Measurements from ENCODE around the gene CAND2. TPM values are rescaled to one million over a fixed set of nuclear protein-coding genes. Genes with fewer than 3 reads are reported as not detected.
A peak's percentile ranks its signal among the peaks of the same experiment; 100 is the strongest.

Gene CAND2
- 10 to 100 TPM; 10.8 to 26.8 (median 19.6) TPM for total RNA-seq

GRCh38 chr3:12796171-12797123 is at the start of gene CAND2:
CAND2 (plus strand) TSS chr3:12796680; CDS start chr3:12796721, 41 bp downstream.
- 10% methylated on average over 30 of the region's 61 CpGs for WGBS
- H3K36me3 ChIP-seq: no peaks in the 10 kb centered on the region
- H3K4me1 ChIP-seq: peaks cover 12 to 32% (median 25%) of the 10 kb centered on the region in 4 donors
- no peak for TF ChIP-seq EP300 (IDR thresholded peaks at IDR 0.05)
- TF ChIP-seq POLR2AphosphoS5 (IDR thresholded peaks at IDR 0.05): peak; percentile 55 to 80
- TF ChIP-seq CTCF (IDR thresholded peaks at IDR 0.05): no peak
- TF ChIP-seq POLR2A (IDR thresholded peaks at IDR 0.05; ENCODE audit: low read depth): peak; percentile 29
- no peak for DNase-seq (ENCODE audit: extremely low spot score)
- no peaks in the 10 kb centered on the region for H3K9me3 ChIP-seq
- H3K27me3 ChIP-seq: no peaks in the 10 kb centered on the region
- intact Hi-C loops (cut with DNase I): loop anchor here (5.0 kb wide), 1 partner anchor 41 kb away; no protein-coding TSS in a partner anchor
- peak within 1 kb of the TSS; percentile 69 to 75 (median 71) for H3K4me3 ChIP-seq
- H3K27ac ChIP-seq (replicated peaks in 1 of 4): peak within 1 kb of the TSS; percentile 87 to 94 (median 93)

GRCh38 chr3:12748477-12748876 is 48.0 kb upstream of the CAND2 start:
- H3K4me1 ChIP-seq: peaks cover 9 to 20% (median 14%) of the 10 kb centered on the region in 4 donors
- no peaks in the 10 kb centered on the region for H3K9me3 ChIP-seq
- DNase-seq (ENCODE audit: extremely low spot score): no peak
- H3K27me3 ChIP-seq: no peaks in the 10 kb centered on the region
- TF ChIP-seq POLR2AphosphoS5 (IDR thresholded peaks at IDR 0.05) (no peak), CTCF (IDR thresholded peaks at IDR 0.05) (no peak), EP300 (IDR thresholded peaks at IDR 0.05) (no peak), POLR2A (IDR thresholded peaks at IDR 0.05; ENCODE audit: low read depth) (no peak)
- WGBS: 96% methylated on average over 5 of the region's 5 CpGs
- no peak overlapping the region for H3K27ac ChIP-seq (replicated peaks in 1 of 4)
- intact Hi-C loops (cut with DNase I): no loop called here
- no peaks in the 10 kb centered on the region for H3K36me3 ChIP-seq
- no peak overlapping the region for H3K4me3 ChIP-seq

GRCh38 chr3:12750223-12750622 is 46.3 kb upstream of the CAND2 start:
- Histone ChIP-seq H3K9me3 (no peaks in the 10 kb centered on the region), H3K27me3 (no peaks in the 10 kb centered on the region), H3K36me3 (no peaks in the 10 kb centered on the region), H3K27ac (replicated peaks in 1 of 4) (peak overlapping the region; percentile 19 to 64 (median 50)), H3K4me1 (peaks cover 9 to 20% (median 14%) of the 10 kb centered on the region in 4 donors), H3K4me3 (no peak overlapping the region)
- WGBS: 9% methylated on average over 3 of the region's 3 CpGs
- no peak for TF ChIP-seq CTCF (IDR thresholded peaks at IDR 0.05)
- peak; percentile 33 to 57 for TF ChIP-seq POLR2AphosphoS5 (IDR thresholded peaks at IDR 0.05)
- intact Hi-C loops (cut with DNase I): no loop called here
- DNase-seq (ENCODE audit: extremely low spot score): no peak

- H3K27me3 ChIP-seq: no peaks in the 10 kb centered on the region
- H3K27ac ChIP-seq (replicated peaks in 1 of 4): peak overlapping the region; percentile 19 to 64 (median 50)
- no peaks in the 10 kb centered on the region for H3K36me3 ChIP-seq
- no peak for DNase-seq (ENCODE audit: extremely low spot score)
- peaks cover 9 to 20% (median 14%) of the 10 kb centered on the region in 4 donors for H3K4me1 ChIP-seq
- intact Hi-C loops (cut with DNase I): no loop called here
- no peaks in the 10 kb centered on the region for H3K9me3 ChIP-seq
- no peak overlapping the region for H3K4me3 ChIP-seq
- WGBS: 63% methylated on average over 4 of the region's 4 CpGs
- no peak for TF ChIP-seq CTCF (IDR thresholded peaks at IDR 0.05)
These were observed 45.8 kb upstream of the CAND2 start for GRCh38 chr3:12750658-12751071.
